GM23248 (cell line): ENCODE results near the gene DUSP15.

ENCODE experiments used
- EZH2 ChIP-seq: fragments of 200-600 bp; sonication (generic); IDR thresholded peaks from 2 replicates; pipeline ENCODE4 v1.6.1; 2018; ENCODE audit warnings: antibody characterized with exemption, mild to moderate bottlenecking; ENCODE audit not compliant: insufficient read depth, poor library complexity, severe bottlenecking
- EZH2phosphoT487 ChIP-seq: fragments of 200-600 bp; sonication (generic); IDR thresholded peaks from 2 replicates; pipeline ENCODE4 v1.6.1; 2018; ENCODE audit warnings: antibody characterized with exemption, moderate library complexity, mild to moderate bottlenecking, low read depth; ENCODE audit not compliant: insufficient read depth

DNA sequence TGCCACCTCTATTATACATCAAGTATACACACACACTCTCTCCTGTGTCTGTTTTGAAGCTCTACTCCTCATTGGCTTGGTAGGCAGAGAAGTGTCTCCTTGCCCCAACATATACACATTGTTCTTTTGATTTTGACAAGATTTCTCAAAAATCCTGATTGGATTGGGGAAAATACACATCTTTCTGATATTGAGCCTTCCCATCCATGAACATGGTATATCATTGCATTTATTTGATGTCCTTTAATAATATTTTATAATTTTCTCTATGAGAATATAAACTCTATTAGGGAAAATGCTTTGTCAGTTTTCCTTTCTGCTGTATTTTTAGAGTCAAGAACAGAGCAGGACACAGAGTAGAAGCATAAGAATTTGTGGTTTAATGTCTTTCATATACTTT, 7.4 kb upstream of the DUSP15 start:
- TF ChIP-seq EZH2phosphoT487 (no peak), EZH2 (no peak)
